Medulla oblongata (tissue), 1 donor: Measurements from ENCODE around the gene CUEDC1.

Experiments
- DNase-seq: peaks from one replicate; pipeline ENCODE4 v3.0.0-alpha.2; 2015; ENCODE audit errors: extremely low spot score

The CUEDC1 gene

GRCh38 chr17:57875290-57876022 is 79.8 kb downstream of the CUEDC1 start:
- DNase-seq = peak; percentile 83

DNA sequence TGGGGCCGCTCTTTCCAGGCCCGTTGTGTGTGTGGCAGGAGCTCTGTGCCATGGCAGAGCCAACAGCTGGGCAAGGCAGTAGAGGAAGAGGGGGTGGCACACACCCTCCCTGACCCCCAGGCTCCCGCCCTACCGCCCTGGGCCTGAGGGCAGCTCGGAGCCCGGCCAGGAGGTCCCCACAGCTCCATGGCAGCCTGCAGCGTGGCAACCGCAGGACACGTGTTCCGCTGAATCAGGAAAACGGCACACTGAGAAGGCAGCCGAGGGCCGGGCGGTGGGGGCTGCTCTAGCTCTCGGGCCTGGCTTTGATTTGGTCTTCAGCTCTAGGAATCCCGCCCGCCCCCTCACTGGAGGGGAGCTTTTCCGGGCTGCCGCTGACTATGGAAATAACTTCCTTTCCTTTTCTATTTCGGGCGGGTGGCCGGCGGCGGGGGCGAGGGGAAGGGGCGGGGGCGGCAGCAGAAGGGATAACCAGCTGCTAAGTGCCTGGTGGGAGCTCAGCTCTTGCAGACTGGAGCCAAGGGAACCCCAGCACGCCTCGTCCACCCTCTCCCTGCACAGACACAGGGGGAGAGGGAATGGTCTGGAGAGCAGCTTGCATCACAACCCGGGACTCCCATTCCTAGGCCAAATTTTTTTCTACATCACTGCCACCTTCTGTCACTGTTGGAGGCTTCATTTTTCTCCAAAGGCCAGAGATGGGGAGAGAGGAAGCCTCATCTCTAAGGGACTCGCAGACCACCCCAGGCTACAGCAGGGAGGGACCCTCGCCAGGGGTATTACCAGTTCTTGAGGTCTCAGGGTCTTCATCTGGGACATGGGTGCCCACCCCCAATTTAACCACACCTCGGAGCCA is 80.5 kb downstream of the CUEDC1 start:
- DNase-seq = peak; percentile 90

DNA sequence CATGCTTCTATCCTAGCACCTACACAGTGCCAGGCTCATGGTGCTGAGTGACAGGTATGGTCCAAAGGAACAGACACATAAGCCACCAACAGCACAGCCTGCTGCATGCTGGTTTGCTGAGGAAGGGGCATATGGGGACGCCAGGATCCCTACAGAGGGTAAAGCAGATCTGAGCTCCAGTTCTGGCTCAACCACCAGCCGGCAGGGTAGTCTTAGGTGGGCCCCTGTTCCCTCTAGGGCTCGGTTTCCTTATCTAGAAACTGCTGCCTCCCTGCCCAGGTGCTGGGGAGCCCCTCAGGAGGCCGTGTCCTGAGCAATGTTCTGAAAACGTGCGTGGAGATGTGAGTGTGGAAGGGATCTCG is 81.2 kb downstream of the CUEDC1 start:
- no peak for DNase-seq

GRCh38 chr17:57873261-57874057 is 81.8 kb downstream of the CUEDC1 start:
- peak; percentile 68 for DNase-seq

GRCh38 chr17:57872536-57872935 is 82.7 kb downstream of the CUEDC1 start:
- DNase-seq = no peak

DNA sequence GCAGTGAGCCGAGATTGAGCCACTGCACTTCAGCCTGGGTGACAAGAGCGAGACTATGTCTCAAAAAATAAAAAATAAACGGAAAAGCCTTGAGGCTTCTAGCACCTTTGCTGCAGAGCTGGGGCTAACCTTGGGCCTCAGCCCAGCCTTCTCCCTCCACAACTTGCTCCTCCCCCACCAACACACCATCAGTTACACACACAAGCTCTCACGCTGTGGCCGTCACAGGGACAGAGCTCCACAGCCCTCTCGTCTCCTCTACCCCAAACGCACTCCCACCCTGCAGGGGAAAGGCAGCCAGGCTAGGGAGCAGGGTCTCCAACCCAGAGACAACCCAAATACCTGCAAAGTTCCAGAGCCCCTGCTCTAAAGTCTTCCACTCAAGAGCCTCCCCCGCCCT is 83.3 kb downstream of the CUEDC1 start:
- no peak for DNase-seq

GRCh38 chr17:57871155-57871554 is 84.1 kb downstream of the CUEDC1 start:
- no peak for DNase-seq

GRCh38 chr17:57870283-57870635 is 85.0 kb downstream of the CUEDC1 start:
- DNase-seq = no peak

DNA sequence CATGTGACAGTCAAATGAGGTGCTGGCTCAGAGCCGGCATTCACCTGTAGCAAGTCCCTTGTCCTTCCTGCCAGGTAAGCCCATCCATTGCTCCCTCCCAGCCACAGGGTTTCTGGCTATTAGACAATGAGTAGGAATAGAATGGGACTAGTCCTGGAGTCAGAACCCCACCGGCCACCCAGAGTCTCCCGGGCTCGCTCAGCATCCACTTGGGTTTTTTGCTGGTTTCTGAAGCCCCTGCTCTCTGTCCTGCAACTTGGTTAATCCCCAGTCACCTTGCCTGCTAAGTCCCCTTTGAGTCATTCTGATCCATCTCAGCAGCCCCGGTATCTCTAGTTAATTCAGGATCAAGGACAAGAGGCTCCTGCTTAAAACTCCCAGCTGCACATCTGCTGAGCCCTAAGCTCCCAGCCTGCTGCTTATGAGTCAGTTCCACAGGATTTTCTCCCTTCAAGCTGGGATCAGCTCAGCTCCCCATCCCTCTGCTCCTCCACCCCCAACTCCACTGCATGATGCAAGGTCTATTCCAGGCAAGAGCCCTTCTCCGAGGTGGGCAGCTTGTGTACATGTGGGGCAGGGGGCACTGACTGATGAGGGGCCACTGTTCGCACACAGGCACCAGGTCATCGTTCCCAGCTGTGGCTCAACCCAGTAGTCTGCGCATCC is 85.5 kb downstream of the CUEDC1 start:
- no peak for DNase-seq

GRCh38 chr17:57868910-57869616 is 86.1 kb downstream of the CUEDC1 start:
- DNase-seq = no peak

DNA sequence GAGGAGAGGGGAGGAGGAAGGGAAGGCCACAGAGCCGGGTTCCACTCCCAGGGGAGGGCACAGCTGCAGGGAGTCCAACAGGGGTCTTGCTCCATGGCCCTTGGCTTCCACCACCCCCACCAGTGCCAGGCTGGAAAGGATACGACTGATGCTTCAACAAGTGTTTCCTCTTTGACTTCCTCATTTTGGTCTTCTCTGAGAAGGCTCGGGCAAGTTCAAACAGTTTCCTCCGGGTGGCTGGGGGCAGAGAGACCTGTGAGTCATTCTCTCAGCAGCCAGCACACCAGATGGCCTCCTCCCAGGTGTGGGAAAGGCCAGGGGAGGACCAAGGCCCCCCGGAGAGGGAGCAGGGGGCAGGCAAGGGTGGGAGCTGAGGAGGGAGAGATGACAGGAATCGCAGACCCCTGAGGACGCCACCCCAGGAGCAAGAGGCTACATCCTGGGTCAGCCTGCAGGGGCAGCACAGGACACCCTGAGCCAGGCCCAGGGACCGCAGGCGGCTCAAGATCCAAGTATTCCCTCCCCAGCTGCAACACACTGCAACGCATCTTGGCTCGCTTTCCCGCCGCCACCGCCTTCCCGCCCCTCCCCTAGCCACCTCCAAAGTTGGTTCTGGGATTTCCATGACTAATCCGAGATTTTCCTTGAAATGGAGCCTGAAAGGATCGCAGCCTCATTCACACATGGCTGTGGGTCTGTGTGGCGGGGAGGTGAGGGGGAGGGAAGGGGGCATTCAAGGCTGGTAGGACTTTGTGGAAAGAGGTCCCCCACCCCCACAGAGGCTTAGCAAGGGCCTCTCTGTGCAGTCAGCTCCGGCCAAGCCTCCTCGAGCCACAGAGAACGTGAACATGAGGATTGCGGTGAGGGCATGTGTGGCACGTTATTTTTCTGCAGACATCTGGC is 87.0 kb downstream of the CUEDC1 start:
- peak; percentile 71 for DNase-seq

DNA sequence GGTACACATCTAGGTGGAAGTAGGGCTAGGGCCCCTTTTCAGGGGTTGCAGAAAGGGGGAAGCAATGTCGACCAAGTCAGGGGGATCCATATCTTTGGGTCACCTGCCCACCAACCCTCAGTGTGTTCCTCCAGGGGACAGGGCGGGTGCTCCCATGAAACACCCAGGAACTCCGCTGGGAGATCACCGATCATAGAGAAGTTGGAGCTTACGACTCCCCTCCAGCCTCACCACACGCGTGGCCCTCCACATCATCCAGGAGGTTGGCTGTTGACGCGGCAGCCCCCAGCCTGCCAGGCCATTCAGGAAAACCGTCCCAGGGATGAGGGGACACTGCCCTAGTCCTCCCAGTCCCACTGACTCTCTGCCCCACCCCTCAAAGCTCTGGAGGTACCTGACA is 88.1 kb downstream of the CUEDC1 start:
- no peak for DNase-seq

DNA sequence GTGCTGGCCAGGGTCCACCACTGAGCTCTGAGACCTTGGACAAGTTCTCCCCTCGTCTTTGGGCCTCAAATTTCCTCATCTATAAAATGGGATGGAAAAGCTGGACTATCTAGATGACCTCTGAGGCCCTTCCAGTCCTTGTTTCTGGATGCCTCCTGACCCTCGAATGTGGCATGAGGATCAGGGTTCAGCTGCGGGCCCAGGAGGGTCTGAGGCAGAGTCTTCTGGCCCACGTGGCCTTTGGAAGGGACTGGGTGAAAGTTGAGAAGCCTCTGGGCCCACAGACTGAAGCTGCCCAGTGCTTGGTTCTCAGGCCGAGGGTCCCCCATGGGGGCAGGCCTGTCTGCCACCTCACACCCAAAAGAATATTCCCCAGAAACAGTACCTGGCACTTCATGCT is 88.5 kb downstream of the CUEDC1 start:
- no peak for DNase-seq

DNA sequence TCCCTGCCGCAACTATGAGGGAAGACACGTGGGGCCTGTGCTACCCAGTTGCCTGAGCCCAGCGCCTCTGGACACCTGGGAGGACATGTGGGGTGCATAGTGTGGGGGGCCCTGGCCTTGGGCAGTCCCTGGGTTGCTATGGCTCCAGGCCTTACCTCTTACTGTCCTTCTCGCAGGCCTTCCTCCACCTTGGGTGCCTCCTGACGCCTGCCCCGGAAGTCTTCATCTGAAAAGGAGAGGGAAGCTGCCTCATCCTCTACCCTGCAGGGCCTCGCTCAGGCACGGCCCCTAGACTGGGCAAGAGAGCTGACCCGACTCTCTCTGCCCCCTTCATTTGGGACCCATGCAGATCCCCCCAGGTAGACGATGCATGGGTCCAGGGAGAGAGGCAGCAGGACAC is 88.9 kb downstream of the CUEDC1 start:
- no peak for DNase-seq

DNA sequence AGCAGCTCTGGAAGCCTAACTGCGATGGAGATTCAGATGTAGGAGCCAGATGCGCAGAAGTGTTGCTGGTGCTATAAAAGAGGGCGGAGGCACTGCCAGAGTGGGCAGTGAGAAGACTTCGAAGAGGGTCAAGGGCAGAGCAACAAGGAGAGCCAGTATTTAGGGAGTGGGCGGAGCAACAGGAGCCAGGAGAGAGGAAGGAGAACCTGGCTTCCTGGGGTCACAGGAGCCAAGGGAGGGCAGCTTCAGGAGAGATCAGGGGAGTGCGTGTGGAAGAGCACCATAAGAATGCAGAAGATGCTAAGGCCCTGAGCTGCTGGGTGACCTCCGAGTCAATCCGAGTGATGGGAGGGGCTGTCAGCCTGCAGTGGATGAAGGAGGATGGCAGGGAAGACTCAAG is 90.9 kb downstream of the CUEDC1 start:
- no peak for DNase-seq

DNA sequence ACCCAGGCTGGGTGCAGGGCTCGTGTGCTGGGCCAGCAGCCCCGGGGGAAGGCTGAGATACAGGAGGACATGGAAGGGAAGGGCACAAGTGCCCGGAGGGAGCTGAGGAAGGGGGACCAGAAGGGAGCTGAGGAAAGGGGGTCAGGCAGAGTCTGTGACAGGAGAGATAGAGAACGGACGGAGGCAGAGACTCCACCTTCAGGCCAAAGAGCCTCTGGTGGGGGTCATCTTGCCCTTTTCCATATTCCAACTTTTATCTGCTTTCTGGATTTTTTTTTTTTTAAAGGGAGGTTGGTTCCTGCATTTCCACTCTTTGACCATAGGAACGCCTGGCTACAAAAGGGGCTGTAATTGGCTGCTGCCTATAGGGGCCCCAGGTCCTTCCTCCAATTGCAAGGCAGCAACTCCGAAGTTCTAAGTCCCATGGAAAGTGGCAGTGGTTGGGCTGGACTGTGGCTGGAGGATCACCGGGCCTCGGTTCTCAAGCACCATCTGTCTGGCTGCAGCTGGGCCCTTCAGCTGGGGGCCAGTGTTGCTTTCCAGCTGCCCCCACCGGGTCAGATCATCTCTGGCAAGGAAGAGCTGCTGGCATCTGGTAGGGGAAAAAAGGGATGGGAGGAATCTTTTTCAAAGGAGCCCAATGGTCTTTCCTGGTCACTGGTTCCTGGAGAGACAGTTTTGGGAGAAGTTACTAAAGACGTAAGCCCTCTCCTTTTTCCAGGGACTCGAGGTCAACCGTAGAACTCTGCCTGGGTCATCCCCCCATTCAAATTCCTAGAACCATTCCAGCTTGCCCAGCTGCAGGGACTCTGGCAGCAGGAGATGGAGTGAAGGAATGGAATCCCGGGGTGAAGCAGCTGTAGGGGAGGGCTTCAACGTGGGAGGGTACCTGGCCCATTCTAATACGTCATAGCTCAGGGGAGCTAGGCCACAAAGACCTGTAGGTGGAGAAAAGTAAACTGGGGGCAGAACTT is 92.2 kb downstream of the CUEDC1 start:
- peak; percentile 67 for DNase-seq

GRCh38 chr17:57861790-57862693 is 93.2 kb downstream of the CUEDC1 start:
- peak; percentile 60 for DNase-seq
